GM18951 (cell line): ENCODE results near the gene ADAM11.

ENCODE experiments used
- POLR2A ChIP-seq: IDR thresholded peaks from 4 replicates; pipeline ENCODE4 v1.6.1; 2011; ENCODE audit warnings: mild to moderate bottlenecking; ENCODE audit not compliant: insufficient read length, insufficient read depth; ENCODE audit errors: extremely low read depth
- in situ Hi-C: fragments of 300-500 bp; cut with MboI; formaldehyde crosslinking; loops from one replicate; pipeline ENCODE4 v1.12.0; 2022; ENCODE audit warnings: low sequenced_read_pairs, mixed read lengths, inconsistent platforms; ENCODE audit not compliant: unreplicated experiment

The ADAM11 gene

DNA sequence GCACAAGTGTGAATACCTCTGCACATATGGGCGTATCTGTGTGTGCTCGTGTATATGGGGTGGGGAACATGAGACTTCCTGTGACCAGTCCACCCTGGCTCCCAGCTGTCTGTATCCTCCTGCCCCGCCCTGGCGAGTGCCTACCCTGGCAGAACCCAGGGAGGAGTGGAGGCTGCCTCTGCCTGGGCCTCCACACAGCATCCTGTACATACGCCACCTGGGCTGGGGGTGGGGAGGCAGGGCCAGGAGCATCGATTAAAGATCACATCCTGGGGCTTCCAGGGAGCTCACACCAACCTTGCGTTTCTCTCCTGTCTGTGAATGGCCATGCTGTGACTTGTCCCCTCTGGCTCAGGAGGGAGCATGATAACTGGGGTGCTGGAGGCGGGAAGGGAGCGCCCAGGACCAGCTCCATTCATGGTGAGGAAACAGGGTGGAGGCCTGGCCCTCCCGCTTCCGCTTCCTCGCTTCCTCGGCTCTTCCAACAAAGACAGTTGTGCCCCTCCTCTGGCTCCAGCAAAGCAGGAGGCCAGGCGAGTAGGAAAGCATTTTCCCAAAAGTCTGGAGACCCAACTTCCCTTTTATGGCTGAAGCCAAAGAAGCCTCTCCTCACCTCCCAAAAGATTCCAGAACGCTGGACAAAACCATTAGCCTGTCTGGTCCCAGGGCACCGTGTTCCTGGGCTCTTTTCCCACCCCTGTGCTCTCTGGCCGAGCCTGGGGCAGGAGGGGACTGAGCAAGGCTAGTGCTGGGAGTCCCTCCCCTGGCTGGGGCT, 22.9 kb downstream of the ADAM11 start:
- in situ Hi-C loops = no loop called here
- no peak for TF ChIP-seq POLR2A

DNA sequence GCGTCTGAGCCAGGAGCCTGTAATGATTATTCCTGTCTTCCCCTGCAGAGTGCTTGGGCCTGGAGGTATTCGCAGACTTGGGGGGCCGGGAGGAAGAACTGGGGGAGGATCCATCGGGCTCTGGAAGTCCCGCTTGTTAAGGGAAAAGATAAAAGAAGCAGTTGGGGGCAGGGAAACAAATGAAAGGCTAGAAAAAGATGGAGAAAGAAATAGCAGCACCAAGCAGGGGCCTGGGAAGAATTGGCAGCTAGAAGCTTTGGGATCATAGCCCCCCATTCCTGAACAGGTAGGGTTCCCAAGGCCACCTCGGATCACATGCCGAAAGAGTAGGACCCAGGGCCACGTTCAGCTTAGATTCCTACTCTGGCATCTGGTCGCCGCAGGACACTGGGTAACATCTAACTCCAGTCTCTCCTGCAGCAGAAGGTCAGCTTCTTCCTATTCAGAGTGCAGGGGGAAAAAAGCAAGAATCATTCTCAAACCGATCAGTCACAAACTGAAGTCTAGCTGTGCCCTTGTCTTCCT, 23.6 kb downstream of the ADAM11 start:
- no peak for TF ChIP-seq POLR2A
- in situ Hi-C loops = no loop called here

DNA sequence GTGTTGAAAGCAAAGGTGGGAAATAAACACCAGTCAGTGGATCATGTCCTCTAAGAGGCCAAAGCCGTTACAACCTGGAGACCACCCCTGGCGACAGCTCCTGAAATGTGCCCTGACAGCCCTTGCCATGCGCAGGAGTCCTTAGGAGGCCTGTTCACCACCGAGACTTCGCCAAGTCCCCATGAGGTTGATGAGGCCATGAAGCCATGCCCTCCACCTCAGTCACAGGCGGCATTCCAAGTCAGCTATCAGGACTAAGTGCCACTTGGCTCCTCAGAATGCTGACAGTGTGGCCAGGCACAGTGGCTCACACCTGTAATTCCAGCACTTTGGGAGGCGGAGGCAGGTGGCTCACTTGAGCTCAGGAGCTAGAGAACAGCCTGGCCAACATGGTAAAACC, 27.1 kb downstream of the ADAM11 start:
- in situ Hi-C loops = no loop called here
- TF ChIP-seq POLR2A = no peak

DNA sequence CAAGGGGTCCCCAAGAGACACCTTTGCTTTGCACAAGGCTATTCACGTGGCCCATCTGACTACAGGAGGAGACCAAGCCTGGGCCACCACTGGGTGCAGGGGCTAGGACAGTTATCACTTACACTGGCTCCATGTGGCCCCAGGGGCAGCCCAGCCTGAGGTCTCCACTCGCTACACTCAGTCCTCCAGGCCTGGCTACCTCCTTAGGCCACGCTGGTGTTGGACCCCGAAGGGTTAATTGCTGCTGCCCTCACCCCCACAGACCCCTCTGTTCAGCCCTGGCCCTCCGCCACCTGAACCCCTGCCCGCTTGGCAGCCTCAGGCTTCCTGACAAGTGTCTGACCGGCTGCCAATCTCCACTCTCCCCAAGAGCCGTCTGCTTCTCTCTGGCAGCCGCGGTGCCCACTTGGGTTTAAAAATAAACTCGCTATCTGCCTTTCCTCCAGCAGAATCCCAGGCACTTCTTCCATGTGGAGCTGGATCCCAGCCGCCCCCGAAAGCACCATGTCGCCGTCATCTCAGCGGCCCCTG, 27.8 kb downstream of the ADAM11 start:
- in situ Hi-C loops = no loop called here
- no peak for TF ChIP-seq POLR2A

DNA sequence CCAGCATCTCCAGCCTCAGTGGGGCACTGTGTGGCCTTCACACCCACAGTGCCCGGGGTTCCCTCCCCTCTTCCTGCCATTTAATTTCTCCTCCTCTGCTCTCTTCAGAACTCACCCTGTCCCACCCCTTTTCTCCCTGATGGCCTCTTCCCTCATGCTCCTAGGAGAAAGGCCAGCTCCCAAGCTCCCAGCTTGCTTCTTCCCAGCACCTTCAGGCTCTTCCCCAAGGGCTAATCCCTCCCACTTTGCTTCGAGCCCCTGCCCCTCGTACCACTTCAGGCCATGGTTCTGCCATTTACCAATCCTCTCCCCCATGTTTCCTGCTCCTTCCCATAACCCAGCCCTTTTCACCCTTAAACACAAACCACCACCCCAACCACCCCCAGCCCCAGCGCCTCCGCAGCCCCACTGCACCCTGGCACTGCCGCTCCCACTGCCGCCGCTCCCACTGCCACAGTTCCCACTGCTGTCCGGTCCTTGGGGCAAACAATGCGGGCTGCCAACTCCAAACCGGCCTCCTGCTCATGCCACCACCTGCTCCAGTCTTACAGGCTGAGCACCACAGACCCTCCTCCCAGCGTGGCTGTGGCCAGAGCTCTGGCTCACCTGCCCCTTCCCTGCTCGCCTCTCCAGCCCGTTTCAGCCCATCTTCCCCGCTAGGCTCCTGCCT, 28.6 kb downstream of the ADAM11 start:
- in situ Hi-C loops = no loop called here
- TF ChIP-seq POLR2A = no peak

DNA sequence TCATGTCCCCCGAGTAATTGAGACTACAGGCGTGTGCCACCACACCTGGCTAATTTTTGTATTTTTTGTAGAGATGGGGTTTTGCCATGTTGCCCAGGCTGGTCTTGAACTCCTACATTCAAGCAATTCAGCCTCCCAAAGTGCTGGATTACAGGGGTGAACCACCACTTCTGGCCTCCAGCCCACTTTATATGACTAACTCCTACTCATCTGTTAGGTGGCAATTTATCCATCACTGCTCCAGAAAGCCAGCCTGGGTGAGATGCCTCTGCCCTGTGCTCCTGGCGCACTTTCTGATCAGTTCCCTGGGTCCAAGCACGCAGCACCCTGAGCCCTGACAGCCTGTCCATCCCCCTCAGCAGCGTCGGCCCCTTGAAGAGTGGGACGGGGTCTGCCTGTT, 29.4 kb downstream of the ADAM11 start:
- TF ChIP-seq POLR2A = no peak

DNA sequence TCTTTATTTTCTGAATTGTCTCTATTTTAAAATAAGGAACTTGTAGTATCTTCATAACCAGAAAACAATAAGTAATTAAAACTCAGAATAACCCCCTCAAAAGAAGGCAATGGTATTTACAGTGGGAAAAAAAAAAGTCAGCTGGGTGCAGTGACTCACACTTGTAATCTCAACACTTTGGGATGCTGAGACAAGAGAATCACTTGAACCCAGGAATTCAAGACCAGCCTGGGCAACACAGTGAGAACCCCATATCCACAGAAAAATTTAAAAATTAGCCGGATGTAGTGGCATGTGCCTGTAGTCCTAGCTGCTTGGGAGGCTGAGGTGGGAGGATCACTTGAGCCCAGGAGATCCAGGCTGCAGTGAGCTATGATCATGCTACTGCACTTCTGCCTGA, 33.5 kb downstream of the ADAM11 start:
- TF ChIP-seq POLR2A = no peak
- in situ Hi-C loops = no loop called here

More for the DNA sequence above, 29.4 kb downstream of the ADAM11 start:
- in situ Hi-C loops = no loop called here

DNA sequence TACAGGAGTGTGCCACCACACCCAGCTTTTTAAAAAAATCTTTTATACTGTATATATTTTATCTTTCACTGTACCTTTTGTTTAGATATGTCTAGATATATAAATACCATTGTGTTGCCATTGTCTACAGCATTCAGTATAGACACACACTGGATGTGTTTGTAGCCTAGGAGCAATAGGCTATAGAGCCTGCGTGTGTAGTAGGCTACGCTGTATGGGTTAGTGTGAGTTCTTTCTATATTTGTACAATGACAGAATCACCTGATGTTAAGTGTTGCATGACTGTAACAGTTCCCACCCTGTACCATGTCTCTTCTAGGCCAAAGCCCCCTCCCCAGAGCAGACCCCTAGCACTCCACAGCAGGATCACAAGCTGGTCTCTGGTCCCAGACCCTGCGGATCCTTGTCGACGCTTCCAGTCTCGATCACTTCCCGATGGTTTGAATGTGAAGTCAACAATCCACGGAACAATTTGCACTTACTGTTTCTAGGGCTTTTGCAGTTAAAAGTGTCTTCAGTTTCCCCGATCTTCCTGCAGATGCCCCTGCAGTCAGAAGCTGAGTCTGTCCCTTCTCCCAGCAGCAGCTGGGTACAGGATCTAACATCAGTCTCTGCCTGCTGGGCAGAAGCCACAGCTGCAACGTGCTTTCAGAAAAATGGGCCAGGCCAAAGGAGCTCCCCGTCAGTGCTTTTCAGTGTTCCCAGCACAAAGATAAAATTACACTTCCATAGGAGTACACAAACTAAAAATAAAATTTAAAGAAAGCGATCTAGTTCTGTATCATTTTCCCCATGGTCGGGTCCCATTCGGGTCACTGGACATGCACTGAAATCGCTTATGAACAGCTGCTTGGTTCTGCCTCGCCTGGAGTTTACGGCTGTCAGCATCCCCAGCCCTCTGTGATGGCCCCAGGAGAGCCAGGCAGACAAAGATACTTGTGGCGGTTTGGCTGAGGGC, 35.4 kb downstream of the ADAM11 start:
- in situ Hi-C loops = no loop called here
- TF ChIP-seq POLR2A = no peak

DNA sequence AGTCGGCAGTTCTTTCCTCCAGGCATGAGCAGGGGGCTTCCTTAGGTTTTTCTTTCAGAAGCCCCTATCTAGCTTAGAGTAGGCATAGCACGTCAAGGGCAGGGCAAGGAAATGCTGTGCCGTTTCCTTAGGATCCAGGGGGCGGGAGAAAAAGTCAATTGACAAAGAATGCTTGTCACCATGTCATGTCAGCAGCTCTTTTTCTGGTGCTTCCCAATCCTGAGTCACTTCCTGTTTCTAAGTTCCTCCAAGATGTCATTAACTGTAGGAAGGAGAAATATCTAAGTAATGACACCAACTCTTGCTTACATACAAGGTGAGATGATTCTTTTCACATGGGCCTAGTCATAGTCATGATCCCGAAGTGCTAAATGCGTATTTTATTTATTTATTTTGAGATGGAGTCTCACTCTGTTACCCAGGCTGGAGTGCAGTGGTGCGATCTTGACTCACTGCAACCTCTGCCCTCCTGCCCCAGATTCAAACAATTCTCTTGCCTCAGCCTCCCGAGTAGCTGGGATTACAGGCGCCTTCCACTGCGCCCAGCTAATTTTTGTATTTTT, 36.1 kb downstream of the ADAM11 start:
- TF ChIP-seq POLR2A = no peak
- in situ Hi-C loops = no loop called here

DNA sequence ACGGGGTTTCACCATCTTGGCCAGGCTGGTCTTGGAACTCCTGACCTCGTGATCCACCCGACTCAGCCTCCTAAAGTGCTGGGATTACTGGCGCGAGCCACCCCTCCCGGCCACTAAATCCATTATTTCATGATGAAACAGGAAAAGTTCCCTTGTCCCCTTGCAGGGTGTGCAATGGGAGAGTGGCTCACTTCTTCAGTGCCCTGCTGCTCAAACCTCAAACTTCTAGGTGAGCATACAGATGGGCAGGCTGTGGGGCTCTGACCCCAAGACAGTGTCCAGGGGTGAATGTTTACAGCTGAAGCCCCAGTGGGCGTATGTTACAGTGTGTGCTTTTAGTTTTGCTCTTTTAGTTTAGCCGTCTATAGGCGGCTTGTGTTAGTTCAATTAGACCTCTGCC, 36.6 kb downstream of the ADAM11 start:
- in situ Hi-C loops = no loop called here

DNA sequence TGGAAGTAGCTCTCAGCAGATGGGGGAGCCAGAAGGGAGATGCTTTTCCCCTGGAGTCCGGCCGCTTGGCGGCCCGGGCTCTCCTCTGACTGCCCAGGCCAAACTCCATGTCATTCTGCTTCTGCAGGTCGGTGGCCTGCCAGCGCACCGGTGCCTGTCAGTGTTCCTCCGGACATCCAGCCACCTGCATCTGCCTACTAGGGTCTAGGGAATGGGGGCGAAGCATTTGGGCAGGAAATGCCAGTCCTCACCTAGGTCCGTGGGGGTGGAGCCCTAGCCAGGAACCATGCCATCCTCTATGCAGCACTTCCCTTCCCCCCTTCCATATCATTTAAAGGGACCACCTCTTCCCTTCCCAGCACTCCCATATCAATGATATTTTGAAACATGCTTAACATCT, 37.1 kb downstream of the ADAM11 start:
- in situ Hi-C loops = no loop called here
- no peak for TF ChIP-seq POLR2A

More for the DNA sequence above, 36.6 kb downstream of the ADAM11 start:
- TF ChIP-seq POLR2A = no peak

DNA sequence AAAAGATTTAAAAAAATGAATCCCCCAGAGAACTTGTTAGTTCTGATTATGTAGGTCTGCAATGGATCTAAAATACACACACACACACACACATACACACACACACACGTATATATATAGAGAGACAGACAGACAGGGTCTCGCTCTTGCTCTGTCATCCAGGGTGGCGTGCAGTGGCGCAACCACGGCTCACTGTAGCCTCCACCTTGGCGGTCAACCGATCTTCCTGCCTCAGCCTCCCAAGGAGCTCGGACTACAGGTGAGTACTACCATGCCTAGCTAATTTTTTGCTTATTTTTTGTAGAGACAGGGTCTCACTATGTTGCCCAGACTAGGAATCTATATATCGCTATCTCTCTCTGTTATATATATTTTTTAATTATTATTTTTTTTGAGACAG, 37.9 kb downstream of the ADAM11 start:
- in situ Hi-C loops = no loop called here
- TF ChIP-seq POLR2A = no peak
